ENCODE results near the gene HELB. TPM values are rescaled to one million over a fixed set of nuclear protein-coding genes. Genes with fewer than 3 reads are reported as not detected.
A peak's percentile ranks its signal among the peaks of the same experiment; 100 is the strongest.

The HELB gene
- total RNA-seq, 3 donors from 2014 or later (not counting 1 experiment from before 2014, with no cell fraction given): 29.2 to 45.6 (median 36.6) TPM

DNA sequence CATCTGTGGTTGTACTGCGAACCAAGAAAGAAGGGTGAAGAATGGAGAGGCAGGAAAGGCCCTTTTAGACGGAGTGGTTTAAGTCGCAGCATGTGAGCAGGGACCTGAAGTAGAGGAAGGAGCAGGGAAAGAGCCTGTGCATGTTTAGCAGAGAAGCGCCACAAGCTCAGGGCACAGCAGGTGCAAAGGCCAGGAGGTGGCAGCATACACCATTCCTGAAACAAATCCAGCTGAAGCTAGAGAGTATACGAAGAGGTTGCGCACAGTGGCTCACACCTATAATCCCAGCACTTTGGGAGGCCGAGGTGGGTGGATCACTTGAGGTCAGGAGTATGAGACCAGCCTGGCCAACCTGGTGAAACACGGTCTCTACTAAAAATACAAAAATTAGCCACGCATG is 49.9 kb downstream of the HELB start:
- DNase-seq: peak in 1 of 2 donors; percentile 33
- Histone ChIP-seq H3K27me3 (ENCODE audit: control insufficient read depth, insufficient read depth, low read length) (no peaks in the 10 kb centered on the region), H3K27ac (ENCODE audit: low read length) (no peak overlapping the region), H3K4me3 (ENCODE audit: low read length) (no peak overlapping the region), H3K4me1 (ENCODE audit: control insufficient read depth, insufficient read depth, low read length) (no peaks in the 10 kb centered on the region), H3K36me3 (ENCODE audit: control insufficient read depth, insufficient read depth, low read length) (peaks cover 7% of the 10 kb centered on the region), H3K9me3 (ENCODE audit: control insufficient read depth, insufficient read depth, low read length) (no peaks in the 10 kb centered on the region)
- TF ChIP-seq, protein P1, sequence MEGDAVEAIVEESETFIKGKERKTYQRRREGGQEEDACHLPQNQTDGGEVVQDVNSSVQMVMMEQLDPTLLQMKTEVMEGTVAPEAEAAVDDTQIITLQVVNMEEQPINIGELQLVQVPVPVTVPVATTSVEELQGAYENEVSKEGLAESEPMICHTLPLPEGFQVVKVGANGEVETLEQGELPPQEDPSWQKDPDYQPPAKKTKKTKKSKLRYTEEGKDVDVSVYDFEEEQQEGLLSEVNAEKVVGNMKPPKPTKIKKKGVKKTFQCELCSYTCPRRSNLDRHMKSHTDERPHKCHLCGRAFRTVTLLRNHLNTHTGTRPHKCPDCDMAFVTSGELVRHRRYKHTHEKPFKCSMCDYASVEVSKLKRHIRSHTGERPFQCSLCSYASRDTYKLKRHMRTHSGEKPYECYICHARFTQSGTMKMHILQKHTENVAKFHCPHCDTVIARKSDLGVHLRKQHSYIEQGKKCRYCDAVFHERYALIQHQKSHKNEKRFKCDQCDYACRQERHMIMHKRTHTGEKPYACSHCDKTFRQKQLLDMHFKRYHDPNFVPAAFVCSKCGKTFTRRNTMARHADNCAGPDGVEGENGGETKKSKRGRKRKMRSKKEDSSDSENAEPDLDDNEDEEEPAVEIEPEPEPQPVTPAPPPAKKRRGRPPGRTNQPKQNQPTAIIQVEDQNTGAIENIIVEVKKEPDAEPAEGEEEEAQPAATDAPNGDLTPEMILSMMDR (IDR thresholded peaks at IDR 0.05): no peak
- no peak overlapping the region for H3K27ac Mint-ChIP-seq
- intact Hi-C loops (cut with micrococcal nuclease): no loop called here
- H3K36me3 Mint-ChIP-seq: no peaks in the 10 kb centered on the region
- no peaks in the 10 kb centered on the region for H3K9me3 Mint-ChIP-seq
- H3K27me3 Mint-ChIP-seq (ENCODE audit: low read depth in 2 of 2): no peaks in the 10 kb centered on the region
- WGBS (ENCODE audit: insufficient coverage): 87% methylated on average over 8 of the region's 9 CpGs
- ATAC-seq: no peak
- no peaks in the 10 kb centered on the region for H3K4me1 Mint-ChIP-seq
- H3K4me3 Mint-ChIP-seq: no peak overlapping the region

DNA sequence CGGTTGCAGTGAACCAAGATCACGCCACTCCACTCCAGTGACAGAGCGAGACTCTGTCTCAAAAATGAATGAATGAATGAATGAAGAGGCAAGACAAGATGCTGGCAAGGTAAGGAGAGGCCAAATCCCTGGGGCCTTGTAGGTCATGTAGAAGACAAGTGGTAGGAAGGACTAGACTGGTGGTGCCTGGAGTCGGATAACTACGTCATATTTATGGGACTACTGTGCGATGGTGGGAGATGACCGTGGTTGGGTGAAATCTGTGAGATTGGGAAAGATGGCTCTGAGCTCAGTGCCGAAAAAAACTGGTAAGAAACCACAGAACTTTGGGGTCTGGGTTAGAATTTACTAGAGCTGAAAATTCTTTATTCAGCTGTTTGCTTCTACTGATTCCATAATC is 50.6 kb downstream of the HELB start:
- Mint-ChIP-seq H3K4me1 (no peaks in the 10 kb centered on the region), H3K9me3 (no peaks in the 10 kb centered on the region), H3K27me3 (ENCODE audit: low read depth in 2 of 2) (no peaks in the 10 kb centered on the region), H3K27ac (no peak overlapping the region), H3K4me3 (no peak overlapping the region), H3K36me3 (no peaks in the 10 kb centered on the region)
- Histone ChIP-seq H3K9me3 (ENCODE audit: control insufficient read depth, insufficient read depth, low read length) (no peaks in the 10 kb centered on the region), H3K4me3 (ENCODE audit: low read length) (no peak overlapping the region), H3K27ac (ENCODE audit: low read length) (no peak overlapping the region), H3K36me3 (ENCODE audit: control insufficient read depth, insufficient read depth, low read length) (peaks cover 7% of the 10 kb centered on the region), H3K27me3 (ENCODE audit: control insufficient read depth, insufficient read depth, low read length) (no peaks in the 10 kb centered on the region), H3K4me1 (ENCODE audit: control insufficient read depth, insufficient read depth, low read length) (no peaks in the 10 kb centered on the region)
- ATAC-seq (no peak), DNase-seq (no peak)
- TF ChIP-seq, protein P1 (IDR thresholded peaks at IDR 0.05): no peak
- intact Hi-C loops (cut with micrococcal nuclease): no loop called here
- 97% methylated on average over 8 of the region's 8 CpGs for WGBS (ENCODE audit: insufficient coverage)

DNA sequence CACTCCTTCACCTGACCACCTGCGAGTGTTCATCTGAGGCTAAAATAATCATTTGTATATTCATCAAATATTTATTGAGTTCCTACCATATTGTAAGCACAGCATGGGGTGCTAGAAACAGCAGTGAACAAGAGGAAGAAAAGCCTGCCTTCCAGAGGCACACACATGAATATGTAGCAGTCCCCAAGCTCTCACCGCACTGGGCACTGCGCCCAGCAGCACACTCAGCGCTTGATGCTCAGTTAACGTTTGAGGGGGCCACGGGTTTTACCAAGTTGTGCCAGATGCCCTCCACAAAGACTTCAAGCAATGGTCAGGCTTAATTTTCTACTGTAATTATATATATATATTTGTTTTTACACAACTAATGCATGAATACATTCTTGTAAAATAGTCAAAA is 52.0 kb downstream of the HELB start:
- H3K4me1 Mint-ChIP-seq: no peaks in the 10 kb centered on the region
- H3K27me3 Mint-ChIP-seq (ENCODE audit: low read depth in 2 of 2): no peaks in the 10 kb centered on the region
- Histone ChIP-seq H3K27me3 (ENCODE audit: control insufficient read depth, insufficient read depth, low read length) (no peaks in the 10 kb centered on the region), H3K9me3 (ENCODE audit: control insufficient read depth, insufficient read depth, low read length) (no peaks in the 10 kb centered on the region), H3K4me3 (ENCODE audit: low read length) (no peak overlapping the region), H3K27ac (ENCODE audit: low read length) (no peak overlapping the region), H3K36me3 (ENCODE audit: control insufficient read depth, insufficient read depth, low read length) (peaks cover 2% of the 10 kb centered on the region), H3K4me1 (ENCODE audit: control insufficient read depth, insufficient read depth, low read length) (no peaks in the 10 kb centered on the region)
- no peak for DNase-seq
- H3K27ac Mint-ChIP-seq: no peak overlapping the region
- H3K4me3 Mint-ChIP-seq: no peak overlapping the region
- intact Hi-C loops (cut with micrococcal nuclease): no loop called here
- no peaks in the 10 kb centered on the region for H3K36me3 Mint-ChIP-seq
- WGBS (ENCODE audit: insufficient coverage): 88% methylated on average over 6 of the region's 6 CpGs
- ATAC-seq: no peak
- H3K9me3 Mint-ChIP-seq: no peaks in the 10 kb centered on the region
- TF ChIP-seq, protein P1 (IDR thresholded peaks at IDR 0.05): no peak

DNA sequence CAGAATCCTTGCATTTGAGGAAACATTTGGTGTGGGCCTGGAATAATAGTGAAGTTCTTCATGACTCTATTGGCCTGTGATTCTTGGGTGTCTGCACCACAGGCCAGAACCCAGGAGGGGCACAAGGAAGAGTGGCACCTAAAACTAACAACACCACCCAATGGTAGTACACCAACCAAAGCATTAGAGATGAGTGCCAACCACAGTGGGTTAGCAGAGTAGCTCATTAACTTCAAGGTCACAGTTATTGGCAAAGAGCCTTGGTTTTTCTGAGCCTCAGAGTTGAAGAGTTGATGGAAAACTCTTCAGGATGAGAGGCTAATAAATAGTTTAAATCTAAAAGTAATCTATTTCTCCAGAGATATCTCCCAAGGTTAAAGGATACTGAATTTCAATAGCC is 57.0 kb downstream of the HELB start:
- Histone ChIP-seq H3K4me3 (ENCODE audit: low read length) (no peak overlapping the region), H3K36me3 (ENCODE audit: control insufficient read depth, insufficient read depth, low read length) (no peaks in the 10 kb centered on the region), H3K4me1 (ENCODE audit: control insufficient read depth, insufficient read depth, low read length) (no peaks in the 10 kb centered on the region), H3K27me3 (ENCODE audit: control insufficient read depth, insufficient read depth, low read length) (no peaks in the 10 kb centered on the region), H3K9me3 (ENCODE audit: control insufficient read depth, insufficient read depth, low read length) (no peaks in the 10 kb centered on the region), H3K27ac (ENCODE audit: low read length) (no peak overlapping the region)
- no peak for ATAC-seq
- Mint-ChIP-seq H3K27me3 (ENCODE audit: low read depth in 2 of 2) (no peaks in the 10 kb centered on the region), H3K27ac (no peak overlapping the region), H3K36me3 (no peaks in the 10 kb centered on the region), H3K4me3 (no peak overlapping the region), H3K4me1 (no peaks in the 10 kb centered on the region), H3K9me3 (no peaks in the 10 kb centered on the region)
- intact Hi-C loops (cut with micrococcal nuclease): no loop called here
- no peak for DNase-seq
- TF ChIP-seq, protein P1 (IDR thresholded peaks at IDR 0.05): no peak
